Prostate gland (tissue), 2 donors: Measurements from ENCODE around the gene OSBP2. TPM values are rescaled to one million over a fixed set of nuclear protein-coding genes. Genes with fewer than 3 reads are reported as not detected.

ENCODE experiments used
- DNase-seq: peaks from one replicate; pipeline ENCODE4 v3.0.0-alpha.2; 2019; ENCODE audit warnings: low spot score
- H3K27ac ChIP-seq, 2 donors: fragments of 200-600 bp; sonication (generic); 2 replicates each; pipeline ENCODE4 v1.5.1; 2017 to 2019
- H3K27me3 ChIP-seq: fragments of 200-600 bp; sonication (generic); replicated peaks from 2 replicates; pipeline ENCODE4 v1.5.1; 2019; ENCODE audit not compliant: insufficient read depth
- H3K36me3 ChIP-seq, 2 donors: fragments of 200-600 bp; sonication (generic); 1 replicate in 1 of 2; 2 replicates in 1 of 2; pipeline versions ENCODE4 v1.5.1 to v1.8.1; 2017 to 2019
- H3K4me1 ChIP-seq: fragments of 200-600 bp; sonication (generic); replicated peaks from 2 replicates; pipeline ENCODE4 v1.5.1; 2019
- H3K4me3 ChIP-seq, 2 donors: fragments of 200-600 bp; sonication (generic); 2 replicates each; pipeline ENCODE4 v1.5.1; 2017 to 2019
- H3K9me3 ChIP-seq: fragments of 200-600 bp; sonication (generic); 2 replicates; pipeline ENCODE4 v1.5.1; 2017
- CTCF ChIP-seq, 4 experiments: fragments of 200-600 bp in 2 of 4; fragments of 450-650 bp in 2 of 4; sonication (generic) in 2 of 4; IDR thresholded peaks; 1 replicate in 3 of 4; 2 replicates in 1 of 4; pipeline ENCODE4 v1.5.1; 2016 to 2019; ENCODE audit warnings: antibody characterized with exemption in 4 of 4, mild to moderate bottlenecking in 2 of 4, moderate library complexity in 2 of 4
- POLR2A ChIP-seq: fragments of 450-650 bp; IDR thresholded peaks from one replicate; pipeline ENCODE4 v1.6.1; 2016; ENCODE audit warnings: antibody characterized with exemption, mild to moderate bottlenecking
- POLR2AphosphoS5 ChIP-seq: sonication (generic); formaldehyde crosslinking; IDR thresholded peaks from one replicate; pipeline ENCODE4 v1.6.1; 2017; ENCODE audit warnings: antibody characterized with exemption
- WGBS: methylation state at CpG from one replicate; pipeline ENCODE4 v1.1.5; 2018; 5-methylcytosine and 5-hydroxymethylcytosine counted together
- intact Hi-C: fragments of 100-400 bp; cut with DNase I; formaldehyde crosslinking; loops from one replicate; pipeline ENCODE4 v1.14.2; 2022
- total RNA-seq, 2 donors: library from RNA; depleted of rRNA; stranded (reverse); fragments of >200 nt; gene quantifications; one replicate each; pipeline ENCODE4 v1.1.0, GENCODE V29; 2016

The OSBP2 gene
- total RNA-seq, 2 donors from 2014 or later, result 4.5 to 16.2 TPM

- Histone ChIP-seq H3K27me3 (no peaks in the 10 kb centered on the region), H3K4me3 (no peak overlapping the region), H3K4me1 (no peaks in the 10 kb centered on the region), H3K27ac (no peak overlapping the region), H3K9me3 (no peaks in the 10 kb centered on the region), H3K36me3 (no peaks in the 10 kb centered on the region)
- intact Hi-C loops, result no loop called here
- no peak for DNase-seq
- 65% methylated on average over 19 of the region's 19 CpGs for WGBS
- no peak for TF ChIP-seq POLR2AphosphoS5
- no peak for TF ChIP-seq CTCF (IDR thresholded peaks at IDR 0.05)
- no peak for TF ChIP-seq POLR2A
Observed at GRCh38 chr22:30863081-30863833, 168.6 kb downstream of the OSBP2 start.

- TF ChIP-seq CTCF (IDR thresholded peaks at IDR 0.05) (no peak), POLR2A (no peak), POLR2AphosphoS5 (no peak)
- H3K9me3 ChIP-seq, result no peaks in the 10 kb centered on the region
- 96% methylated on average over 17 of the region's 17 CpGs for WGBS
- no peak for DNase-seq
- no peak overlapping the region for H3K27ac ChIP-seq
- H3K4me1 ChIP-seq, result no peaks in the 10 kb centered on the region
- no peak overlapping the region for H3K4me3 ChIP-seq
- intact Hi-C loops, result no loop called here
- H3K36me3 ChIP-seq, result no peaks in the 10 kb centered on the region
- no peaks in the 10 kb centered on the region for H3K27me3 ChIP-seq
Observed at GRCh38 chr22:30864441-30865420, 170.1 kb downstream of the OSBP2 start.

GRCh38 chr22:30865656-30866055 lies 171.0 kb downstream of the OSBP2 start:
- 92% methylated on average over 11 of the region's 11 CpGs for WGBS
- H3K9me3 ChIP-seq, result no peaks in the 10 kb centered on the region
- H3K27me3 ChIP-seq, result no peaks in the 10 kb centered on the region
- H3K4me3 ChIP-seq, result no peak overlapping the region
- intact Hi-C loops, result no loop called here
- no peak overlapping the region for H3K27ac ChIP-seq
- H3K36me3 ChIP-seq, result no peaks in the 10 kb centered on the region
- DNase-seq, result no peak
- TF ChIP-seq POLR2A, result no peak
- TF ChIP-seq POLR2AphosphoS5, result no peak
- no peak for TF ChIP-seq CTCF (IDR thresholded peaks at IDR 0.05)
- H3K4me1 ChIP-seq, result no peaks in the 10 kb centered on the region

GRCh38 chr22:30866216-30866615 lies 171.5 kb downstream of the OSBP2 start:
- 91% methylated on average over 8 of the region's 8 CpGs for WGBS
- H3K36me3 ChIP-seq, result no peaks in the 10 kb centered on the region
- no peaks in the 10 kb centered on the region for H3K27me3 ChIP-seq
- H3K27ac ChIP-seq, result no peak overlapping the region
- intact Hi-C loops, result no loop called here
- no peaks in the 10 kb centered on the region for H3K4me1 ChIP-seq
- TF ChIP-seq POLR2A (no peak), POLR2AphosphoS5 (no peak), CTCF (IDR thresholded peaks at IDR 0.05) (no peak)
- H3K4me3 ChIP-seq, result no peak overlapping the region
- no peaks in the 10 kb centered on the region for H3K9me3 ChIP-seq
- no peak for DNase-seq
